HCT116 (cell line): ENCODE measurements around the gene GBX1. TPM values are rescaled to one million over a fixed set of nuclear protein-coding genes. Genes with fewer than 3 reads are reported as not detected.

ENCODE experiments used
- ATAC-seq: fragments of 200-7000 bp; cut with Tn5 transposase; 2 replicates; pipeline ENCODE4 v1.9.1; 2020; ENCODE audit warnings: mild to moderate bottlenecking, moderate library complexity
- BruUV-seq: library from RNA; stranded (reverse); fragments of 400-500 nt; replicated peaks from 2 replicates; lab custom pipeline; 2021; lab: Mats Ljungman, UMichigan
- CTCF ChIA-PET: fragments of 300-600 bp; sonication (Branson Sonifier 250); formaldehyde crosslinking; loops from one replicate; lab custom pipeline; 2021; ENCODE audit warnings: antibody characterized with exemption; lab: Charles Lee
- POLR2A ChIA-PET: fragments of 300-600, 350-600 bp; sonication (Branson Sonifier 250); formaldehyde crosslinking; loops from one replicate; lab custom pipeline; 2021; ENCODE audit warnings: antibody characterized with exemption; lab: Charles Lee
- RAD21 ChIA-PET, 2 experiments: fragments of 300-600 bp; sonication (Branson Sonifier 250); formaldehyde crosslinking; loops; one replicate each; lab custom pipeline; 2023; ENCODE audit warnings: low total read pairs in 2 of 2; ENCODE audit not compliant: uncharacterized antibody in 2 of 2, unreplicated experiment in 2 of 2, low non-redundant PET in 1 of 2; lab: Charles Lee
- DNase-seq: peaks from one replicate; pipeline ENCODE4 v3.0.0-alpha.2; 2010; ENCODE audit warnings: low read depth, low spot score
- H2AFZ ChIP-seq: fragments of 200-600 bp; shearing (Covaris generic), sonication (generic); 2 replicates; pipeline ENCODE4 v1.6.1; 2017; ENCODE audit warnings: low read depth, mixed run types, mixed read lengths, antibody characterized with exemption, low read length; ENCODE audit not compliant: poor library complexity, severe bottlenecking
- H3K27ac ChIP-seq: 2 replicates; pipeline ENCODE4 v1.5.1; 2012; ENCODE audit warnings: low read depth, low read length
- H3K27me3 ChIP-seq: fragments of 200-600 bp; sonication (generic); 2 replicates; pipeline ENCODE4 v1.6.1; 2016; ENCODE audit warnings: mixed run types, low read length, mixed read lengths; ENCODE audit not compliant: insufficient read depth
- H3K36me3 ChIP-seq, 2 experiments: fragments of 200-500 bp in 1 of 2; fragments of 200-600 bp in 1 of 2; sonication (Bioruptor generic) in 1 of 2; sonication (generic) in 1 of 2; 2 replicates each; pipeline versions ENCODE4 v1.5.1 to v1.6.1; 2014 to 2016; ENCODE audit warnings: low read length in 2 of 2, inconsistent platforms in 1 of 2, mixed read lengths in 1 of 2, mixed run types in 1 of 2; ENCODE audit not compliant: insufficient read depth in 2 of 2, control insufficient read depth in 1 of 2
- H3K4me1 ChIP-seq, 2 experiments: fragments of 200-600 bp in 1 of 2; sonication (generic) in 1 of 2; 2 replicates each; pipeline versions ENCODE4 v1.5.1 to v1.6.1; 2012 to 2017; ENCODE audit warnings: low read length in 2 of 2, inconsistent platforms in 1 of 2, mild to moderate bottlenecking in 1 of 2, mixed read lengths in 1 of 2, mixed run types in 1 of 2, moderate library complexity in 1 of 2; ENCODE audit not compliant: insufficient read depth in 2 of 2, control insufficient read depth in 1 of 2
- H3K4me2 ChIP-seq: fragments of 200-600 bp; sonication (generic); 2 replicates; pipeline ENCODE4 v1.6.1; 2017; ENCODE audit warnings: mixed run types, low read length, mixed read lengths
- H3K4me3 ChIP-seq, 2 experiments: fragments of 200-600 bp in 1 of 2; sonication (generic) in 1 of 2; replicated peaks in 1 of 2; 2 replicates each; pipeline ENCODE4 v1.5.1; 2011 to 2016; ENCODE audit warnings: low read length in 2 of 2, control low read depth in 1 of 2, low read depth in 1 of 2, mild to moderate bottlenecking in 1 of 2, mixed read lengths in 1 of 2, mixed run types in 1 of 2
- H3K79me2 ChIP-seq: fragments of 200-600 bp; sonication (generic); 2 replicates; pipeline ENCODE4 v1.6.1; 2017; ENCODE audit warnings: mild to moderate bottlenecking, mixed run types, low read length, moderate library complexity, mixed read lengths; ENCODE audit not compliant: insufficient read depth
- H3K9ac ChIP-seq: fragments of 200-600 bp; sonication (generic); 2 replicates; pipeline ENCODE4 v1.6.1; 2016; ENCODE audit warnings: low read length, mixed read lengths
- H3K9me2 ChIP-seq: fragments of 200-600 bp; sonication (generic), shearing (Covaris generic); 2 replicates; pipeline ENCODE4 v1.6.1; 2017; ENCODE audit warnings: mixed run types, mild to moderate bottlenecking, moderate library complexity; ENCODE audit not compliant: insufficient read depth
- H3K9me3 ChIP-seq, 2 experiments: fragments of 200-500 bp in 1 of 2; fragments of 200-600 bp in 1 of 2; sonication (Bioruptor generic) in 1 of 2; sonication (generic) in 1 of 2; 2 replicates each; pipeline ENCODE4 v1.6.1; 2014 to 2017; ENCODE audit warnings: low read length in 2 of 2, mixed read lengths in 2 of 2, inconsistent platforms in 1 of 2, low read depth in 1 of 2, mild to moderate bottlenecking in 1 of 2, mixed run types in 1 of 2, moderate library complexity in 1 of 2; ENCODE audit not compliant: control insufficient read depth in 1 of 2, insufficient read depth in 1 of 2
- H4K20me1 ChIP-seq: fragments of 200-600 bp; sonication (generic), shearing (Covaris generic); 2 replicates; pipeline ENCODE4 v1.6.1; 2017; ENCODE audit warnings: mixed run types, mild to moderate bottlenecking, moderate library complexity; ENCODE audit not compliant: insufficient read depth
- CBX3 ChIP-seq: IDR thresholded peaks from 2 replicates; pipeline ENCODE4 v1.6.1; 2012; ENCODE audit warnings: low read depth
- EGR1 ChIP-seq: IDR thresholded peaks from 2 replicates; pipeline ENCODE4 v1.6.1; 2012; ENCODE audit warnings: low read depth
- EZH2phosphoT487 ChIP-seq: fragments of 200-600 bp; IDR thresholded peaks from 2 replicates; pipeline ENCODE4 v1.6.1; 2018; ENCODE audit warnings: antibody characterized with exemption, borderline replicate concordance
- JUND ChIP-seq: IDR thresholded peaks from 2 replicates; pipeline ENCODE4 v1.6.1; 2012
- RAD21 ChIP-seq: IDR thresholded peaks from 2 replicates; pipeline ENCODE4 v1.6.1; 2012; ENCODE audit warnings: low read depth, mild to moderate bottlenecking
- TCF7L2 ChIP-seq: IDR thresholded peaks from 2 replicates; pipeline ENCODE4 v1.7.0; 2011; ENCODE audit warnings: borderline replicate concordance, inconsistent platforms; ENCODE audit not compliant: insufficient read depth, insufficient read length; ENCODE audit errors: extremely low read depth
- ZFX ChIP-seq: fragments of 450-650 bp; IDR thresholded peaks from 2 replicates; pipeline ENCODE4 v1.6.1; 2017
- ZNF274 ChIP-seq: fragments of 200-500 bp; sonication (Bioruptor generic); IDR thresholded peaks from 2 replicates; pipeline ENCODE4 v1.6.1; 2014; ENCODE audit warnings: mild to moderate bottlenecking, low read depth, low read length, inconsistent platforms
- intact Hi-C: fragments of 100-400 bp; cut with micrococcal nuclease; formaldehyde crosslinking; loops from 2 replicates; pipeline ENCODE4 v1.10.0; 2022
- total RNA-seq: library from RNA; stranded (reverse); gene quantifications from one replicate; pipeline ENCODE4 v1.2.1, GENCODE V29; 2021; ENCODE audit not compliant: unreplicated experiment
- TF ChIP-seq, protein P1 (sequence below): IDR thresholded peaks from 2 replicates; pipeline ENCODE4 v1.6.1; 2012; ENCODE audit warnings: low read depth
- TF ChIP-seq, protein P2 (sequence below): IDR thresholded peaks from 2 replicates; pipeline ENCODE4 v1.6.1; 2011; ENCODE audit warnings: mild to moderate bottlenecking, low read length, moderate library complexity; ENCODE audit not compliant: insufficient replicate concordance; ENCODE audit errors: extremely low read depth
- TF ChIP-seq, protein P3 (sequence below), 3 experiments: fragments of 200-600 bp in 1 of 3; sonication (generic) in 1 of 3; IDR thresholded peaks in 2 of 3; conservative IDR thresholded peaks in 1 of 3; 2 replicates each; pipeline ENCODE4 v1.5.1; 2012 to 2017; ENCODE audit warnings: low read depth in 2 of 3, low read length in 2 of 3, antibody characterized with exemption in 1 of 3, borderline replicate concordance in 1 of 3, control low read depth in 1 of 3, mild to moderate bottlenecking in 1 of 3, mixed read lengths in 1 of 3, mixed run types in 1 of 3, moderate library complexity in 1 of 3; ENCODE audit not compliant: insufficient read depth in 1 of 3

Gene GBX1
- total RNA-seq, 1 experiment from 2014 or later, result 0.86 TPM

DNA sequence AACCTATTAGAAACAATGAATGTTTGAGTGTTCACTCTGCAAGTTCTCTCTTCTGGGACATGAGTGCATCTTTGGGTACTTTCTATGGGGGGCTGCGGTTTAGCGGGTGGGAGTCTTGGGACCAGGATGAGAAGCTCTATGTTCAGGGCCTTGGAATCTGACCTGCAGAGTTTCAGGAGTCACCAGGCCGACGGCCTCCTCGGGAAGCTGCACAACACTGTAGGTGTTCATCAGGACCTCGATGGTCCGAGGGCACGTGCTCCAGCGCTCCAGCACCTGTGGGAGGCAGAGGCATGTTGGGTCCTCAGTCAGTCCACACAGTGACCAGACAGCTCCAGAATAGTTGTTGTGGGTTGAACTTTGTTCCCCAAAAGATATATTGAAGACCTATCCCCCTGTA, 8.9 kb upstream of the GBX1 start:
- H3K4me3 ChIP-seq, result no peak overlapping the region
- H3K79me2 ChIP-seq, result no peaks in the 10 kb centered on the region
- H4K20me1 ChIP-seq, result no peaks in the 10 kb centered on the region
- no TSS peak for BruUV-seq
- ChIA-PET RAD21 (no interaction called here), POLR2A (no interaction called here), CTCF (interaction anchor here (1.2 kb wide), 1 partner anchor 52 kb away, joined by 3 read pairs; no protein-coding TSS in a partner anchor)
- H3K4me2 ChIP-seq, result no peak overlapping the region
- H3K27me3 ChIP-seq, result no peaks in the 10 kb centered on the region
- no peaks in the 10 kb centered on the region for H3K4me1 ChIP-seq
- H3K9me3 ChIP-seq, result peaks cover 0 to 8% of the 10 kb centered on the region in 2 experiments; a peak in 1 of 4 replicates
- intact Hi-C loops, result no loop called here
- H3K9me2 ChIP-seq, result no peaks in the 10 kb centered on the region
- H3K27ac ChIP-seq, result no peak overlapping the region
- DNase-seq (no peak), ATAC-seq (no peak)
- no peaks in the 10 kb centered on the region for H3K36me3 ChIP-seq
- no peak overlapping the region for H2AFZ ChIP-seq
- no peak overlapping the region for H3K9ac ChIP-seq
- TF ChIP-seq JUND (no peak), EGR1 (no peak), CBX3 (no peak), ZFX (no peak), ZNF274 (no peak), TCF7L2 (no peak), RAD21 (no peak), EZH2phosphoT487 (no peak)
- TF ChIP-seq, protein P1, sequence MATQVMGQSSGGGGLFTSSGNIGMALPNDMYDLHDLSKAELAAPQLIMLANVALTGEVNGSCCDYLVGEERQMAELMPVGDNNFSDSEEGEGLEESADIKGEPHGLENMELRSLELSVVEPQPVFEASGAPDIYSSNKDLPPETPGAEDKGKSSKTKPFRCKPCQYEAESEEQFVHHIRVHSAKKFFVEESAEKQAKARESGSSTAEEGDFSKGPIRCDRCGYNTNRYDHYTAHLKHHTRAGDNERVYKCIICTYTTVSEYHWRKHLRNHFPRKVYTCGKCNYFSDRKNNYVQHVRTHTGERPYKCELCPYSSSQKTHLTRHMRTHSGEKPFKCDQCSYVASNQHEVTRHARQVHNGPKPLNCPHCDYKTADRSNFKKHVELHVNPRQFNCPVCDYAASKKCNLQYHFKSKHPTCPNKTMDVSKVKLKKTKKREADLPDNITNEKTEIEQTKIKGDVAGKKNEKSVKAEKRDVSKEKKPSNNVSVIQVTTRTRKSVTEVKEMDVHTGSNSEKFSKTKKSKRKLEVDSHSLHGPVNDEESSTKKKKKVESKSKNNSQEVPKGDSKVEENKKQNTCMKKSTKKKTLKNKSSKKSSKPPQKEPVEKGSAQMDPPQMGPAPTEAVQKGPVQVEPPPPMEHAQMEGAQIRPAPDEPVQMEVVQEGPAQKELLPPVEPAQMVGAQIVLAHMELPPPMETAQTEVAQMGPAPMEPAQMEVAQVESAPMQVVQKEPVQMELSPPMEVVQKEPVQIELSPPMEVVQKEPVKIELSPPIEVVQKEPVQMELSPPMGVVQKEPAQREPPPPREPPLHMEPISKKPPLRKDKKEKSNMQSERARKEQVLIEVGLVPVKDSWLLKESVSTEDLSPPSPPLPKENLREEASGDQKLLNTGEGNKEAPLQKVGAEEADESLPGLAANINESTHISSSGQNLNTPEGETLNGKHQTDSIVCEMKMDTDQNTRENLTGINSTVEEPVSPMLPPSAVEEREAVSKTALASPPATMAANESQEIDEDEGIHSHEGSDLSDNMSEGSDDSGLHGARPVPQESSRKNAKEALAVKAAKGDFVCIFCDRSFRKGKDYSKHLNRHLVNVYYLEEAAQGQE, result no peak
- TF ChIP-seq, protein P2, sequence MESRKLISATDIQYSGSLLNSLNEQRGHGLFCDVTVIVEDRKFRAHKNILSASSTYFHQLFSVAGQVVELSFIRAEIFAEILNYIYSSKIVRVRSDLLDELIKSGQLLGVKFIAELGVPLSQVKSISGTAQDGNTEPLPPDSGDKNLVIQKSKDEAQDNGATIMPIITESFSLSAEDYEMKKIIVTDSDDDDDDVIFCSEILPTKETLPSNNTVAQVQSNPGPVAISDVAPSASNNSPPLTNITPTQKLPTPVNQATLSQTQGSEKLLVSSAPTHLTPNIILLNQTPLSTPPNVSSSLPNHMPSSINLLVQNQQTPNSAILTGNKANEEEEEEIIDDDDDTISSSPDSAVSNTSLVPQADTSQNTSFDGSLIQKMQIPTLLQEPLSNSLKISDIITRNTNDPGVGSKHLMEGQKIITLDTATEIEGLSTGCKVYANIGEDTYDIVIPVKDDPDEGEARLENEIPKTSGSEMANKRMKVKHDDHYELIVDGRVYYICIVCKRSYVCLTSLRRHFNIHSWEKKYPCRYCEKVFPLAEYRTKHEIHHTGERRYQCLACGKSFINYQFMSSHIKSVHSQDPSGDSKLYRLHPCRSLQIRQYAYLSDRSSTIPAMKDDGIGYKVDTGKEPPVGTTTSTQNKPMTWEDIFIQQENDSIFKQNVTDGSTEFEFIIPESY, result no peak
- TF ChIP-seq, protein P3, sequence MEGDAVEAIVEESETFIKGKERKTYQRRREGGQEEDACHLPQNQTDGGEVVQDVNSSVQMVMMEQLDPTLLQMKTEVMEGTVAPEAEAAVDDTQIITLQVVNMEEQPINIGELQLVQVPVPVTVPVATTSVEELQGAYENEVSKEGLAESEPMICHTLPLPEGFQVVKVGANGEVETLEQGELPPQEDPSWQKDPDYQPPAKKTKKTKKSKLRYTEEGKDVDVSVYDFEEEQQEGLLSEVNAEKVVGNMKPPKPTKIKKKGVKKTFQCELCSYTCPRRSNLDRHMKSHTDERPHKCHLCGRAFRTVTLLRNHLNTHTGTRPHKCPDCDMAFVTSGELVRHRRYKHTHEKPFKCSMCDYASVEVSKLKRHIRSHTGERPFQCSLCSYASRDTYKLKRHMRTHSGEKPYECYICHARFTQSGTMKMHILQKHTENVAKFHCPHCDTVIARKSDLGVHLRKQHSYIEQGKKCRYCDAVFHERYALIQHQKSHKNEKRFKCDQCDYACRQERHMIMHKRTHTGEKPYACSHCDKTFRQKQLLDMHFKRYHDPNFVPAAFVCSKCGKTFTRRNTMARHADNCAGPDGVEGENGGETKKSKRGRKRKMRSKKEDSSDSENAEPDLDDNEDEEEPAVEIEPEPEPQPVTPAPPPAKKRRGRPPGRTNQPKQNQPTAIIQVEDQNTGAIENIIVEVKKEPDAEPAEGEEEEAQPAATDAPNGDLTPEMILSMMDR (IDR thresholded peaks at IDR 0.05 in 2 of 3, conservative IDR thresholded peaks at IDR 0.05 in 1 of 3; ENCODE audit: borderline replicate concordance in 1 of 3, insufficient read depth in 1 of 3, low read depth in 2 of 3, low read length in 2 of 3), result no peak
